Ishikawa (cell line): ENCODE data around the gene DNAI4.

Experiments
- CEBPB ChIP-seq: IDR thresholded peaks from 2 replicates; pipeline ENCODE4 v1.6.1; 2012
- CREB1 ChIP-seq: IDR thresholded peaks from 2 replicates; pipeline ENCODE4 v1.6.1; 2012; ENCODE audit warnings: low read depth
- EGR1 ChIP-seq: IDR thresholded peaks from 2 replicates; pipeline ENCODE4 v1.6.1; 2012
- EP300 ChIP-seq: IDR thresholded peaks from 2 replicates; pipeline ENCODE4 v1.6.1; 2012; ENCODE audit warnings: borderline replicate concordance
- FOXM1 ChIP-seq: IDR thresholded peaks from 2 replicates; pipeline ENCODE4 v1.6.1; 2012; ENCODE audit warnings: low read depth, borderline replicate concordance
- MAX ChIP-seq: IDR thresholded peaks from 2 replicates; pipeline ENCODE4 v1.6.1; 2012
- RAD21 ChIP-seq: IDR thresholded peaks from 2 replicates; pipeline ENCODE4 v1.6.1; 2012; ENCODE audit warnings: low read depth
- TAF1 ChIP-seq: IDR thresholded peaks from 2 replicates; pipeline ENCODE4 v1.6.1; 2012; ENCODE audit warnings: low read depth, mild to moderate bottlenecking
- USF1 ChIP-seq: IDR thresholded peaks from 2 replicates; pipeline ENCODE4 v1.6.1; 2012
- YY1 ChIP-seq: IDR thresholded peaks from 2 replicates; pipeline ENCODE4 v1.6.1; 2012; ENCODE audit warnings: low read depth
- ZBTB7A ChIP-seq: IDR thresholded peaks from 2 replicates; pipeline ENCODE4 v1.6.1; 2012; ENCODE audit warnings: low read depth
- TF ChIP-seq, protein P1 (sequence below): IDR thresholded peaks from 2 replicates; pipeline ENCODE4 v1.6.1; 2012; ENCODE audit warnings: low read depth, mild to moderate bottlenecking

DNA sequence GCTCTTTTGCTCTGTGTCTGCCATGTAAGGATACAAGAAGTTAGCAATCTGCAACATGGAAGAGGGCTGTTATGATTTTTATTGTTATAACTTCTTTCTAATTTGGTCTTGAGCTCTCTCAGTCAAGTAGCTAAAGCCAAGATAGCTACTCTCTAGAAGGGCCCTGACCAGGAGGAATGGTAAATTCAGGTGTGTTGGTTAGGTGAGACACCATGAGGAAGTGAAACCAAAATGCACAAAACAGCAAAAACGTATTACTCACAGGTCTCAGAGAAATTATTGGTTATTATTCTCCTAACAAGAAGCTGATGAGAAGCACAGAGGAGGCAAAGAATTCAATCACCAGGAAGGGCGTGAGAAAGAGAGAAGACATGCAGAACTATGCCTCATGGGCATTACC is 71.8 kb downstream of the DNAI4 start:
- TF ChIP-seq YY1 (no peak), TAF1 (no peak), EP300 (no peak), CEBPB (no peak), MAX (no peak), EGR1 (no peak), CREB1 (no peak), RAD21 (no peak), FOXM1 (no peak), ZBTB7A (no peak), USF1 (no peak)
- TF ChIP-seq, protein P1, sequence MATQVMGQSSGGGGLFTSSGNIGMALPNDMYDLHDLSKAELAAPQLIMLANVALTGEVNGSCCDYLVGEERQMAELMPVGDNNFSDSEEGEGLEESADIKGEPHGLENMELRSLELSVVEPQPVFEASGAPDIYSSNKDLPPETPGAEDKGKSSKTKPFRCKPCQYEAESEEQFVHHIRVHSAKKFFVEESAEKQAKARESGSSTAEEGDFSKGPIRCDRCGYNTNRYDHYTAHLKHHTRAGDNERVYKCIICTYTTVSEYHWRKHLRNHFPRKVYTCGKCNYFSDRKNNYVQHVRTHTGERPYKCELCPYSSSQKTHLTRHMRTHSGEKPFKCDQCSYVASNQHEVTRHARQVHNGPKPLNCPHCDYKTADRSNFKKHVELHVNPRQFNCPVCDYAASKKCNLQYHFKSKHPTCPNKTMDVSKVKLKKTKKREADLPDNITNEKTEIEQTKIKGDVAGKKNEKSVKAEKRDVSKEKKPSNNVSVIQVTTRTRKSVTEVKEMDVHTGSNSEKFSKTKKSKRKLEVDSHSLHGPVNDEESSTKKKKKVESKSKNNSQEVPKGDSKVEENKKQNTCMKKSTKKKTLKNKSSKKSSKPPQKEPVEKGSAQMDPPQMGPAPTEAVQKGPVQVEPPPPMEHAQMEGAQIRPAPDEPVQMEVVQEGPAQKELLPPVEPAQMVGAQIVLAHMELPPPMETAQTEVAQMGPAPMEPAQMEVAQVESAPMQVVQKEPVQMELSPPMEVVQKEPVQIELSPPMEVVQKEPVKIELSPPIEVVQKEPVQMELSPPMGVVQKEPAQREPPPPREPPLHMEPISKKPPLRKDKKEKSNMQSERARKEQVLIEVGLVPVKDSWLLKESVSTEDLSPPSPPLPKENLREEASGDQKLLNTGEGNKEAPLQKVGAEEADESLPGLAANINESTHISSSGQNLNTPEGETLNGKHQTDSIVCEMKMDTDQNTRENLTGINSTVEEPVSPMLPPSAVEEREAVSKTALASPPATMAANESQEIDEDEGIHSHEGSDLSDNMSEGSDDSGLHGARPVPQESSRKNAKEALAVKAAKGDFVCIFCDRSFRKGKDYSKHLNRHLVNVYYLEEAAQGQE: no peak
